GM19463 (cell line): ENCODE results near the gene STARD10.

ENCODE experiments used
- ATAC-seq: cut with Tn5 transposase; IDR thresholded peaks from one replicate; pipeline ENCODE4 v1.9.1; 2021; ENCODE audit warnings: mild to moderate bottlenecking, moderate library complexity; ENCODE audit not compliant: unreplicated experiment

The STARD10 gene

GRCh38 chr11:72712168-72712751 is 81.6 kb downstream of the STARD10 start:
- no peak for ATAC-seq

- no peak for ATAC-seq
These were observed 82.7 kb downstream of the STARD10 start for GRCh38 chr11:72711141-72711540.

- no peak for ATAC-seq
These were observed 83.6 kb downstream of the STARD10 start for GRCh38 chr11:72710278-72710677.

DNA sequence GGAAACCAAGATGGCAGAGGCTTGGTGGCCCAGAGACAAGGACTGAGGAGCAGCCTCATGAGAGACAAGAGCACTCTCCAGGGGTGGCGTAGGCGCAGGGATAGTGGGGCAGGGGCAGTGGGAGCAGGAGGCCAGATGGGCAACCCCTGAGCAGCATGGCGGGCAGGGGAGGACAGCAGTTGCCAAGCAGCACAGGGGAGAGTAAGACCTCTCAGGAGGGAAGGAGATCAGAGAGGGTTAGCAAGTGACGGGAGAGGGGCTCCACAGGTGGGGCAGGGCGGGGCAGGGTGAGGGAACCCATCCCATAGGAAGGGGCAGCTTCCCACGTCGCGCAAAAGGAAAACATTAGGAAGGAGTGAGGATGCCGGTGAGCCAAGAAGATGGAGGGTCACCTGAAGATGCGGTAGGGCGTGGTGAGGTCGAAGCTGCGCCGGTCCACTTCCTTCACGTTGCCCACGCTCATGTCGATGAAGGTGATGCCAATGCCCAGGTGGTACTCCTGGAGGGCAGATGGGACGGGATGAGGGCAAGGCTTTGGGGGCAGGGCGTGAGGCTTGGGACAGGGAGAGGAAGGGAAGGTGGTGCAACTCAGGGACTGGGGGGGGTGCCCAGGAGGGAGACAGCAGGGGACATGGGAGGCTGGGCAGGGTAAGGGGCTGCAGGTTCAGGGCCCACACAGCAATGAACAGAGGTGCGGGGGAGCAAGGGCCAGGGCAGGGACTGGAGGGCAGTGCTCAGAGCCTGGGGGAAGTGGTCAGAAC is 84.2 kb downstream of the STARD10 start:
- ATAC-seq: no peak

- ATAC-seq: no peak
These were observed 86.8 kb downstream of the STARD10 start for GRCh38 chr11:72707032-72707431.

GRCh38 chr11:72706579-72706978 is 87.3 kb downstream of the STARD10 start:
- no peak for ATAC-seq

- ATAC-seq: no peak
These were observed 88.1 kb downstream of the STARD10 start for GRCh38 chr11:72705442-72706365.

GRCh38 chr11:72704783-72705265 is 89.0 kb downstream of the STARD10 start:
- ATAC-seq: no peak
